KOPT-K1 (cell line): ENCODE data around the gene SPDYE16.
A peak's percentile ranks its signal among the peaks of the same experiment; 100 is the strongest.
"Not testable (repeated sequence)": the region's sequence is repeated elsewhere in the genome, so short reads cannot be mapped to it uniquely, and the experiment has no call there.

Experiments used
- H3K27ac ChIP-seq: fragments of 200-600 bp; sonication (generic); 2 replicates; pipeline ENCODE4 v1.5.1; 2016; ENCODE audit warnings: antibody characterized with exemption, mild to moderate bottlenecking, low read depth, low read length; ENCODE audit not compliant: poor library complexity, severe bottlenecking
- H3K36me3 ChIP-seq: fragments of 200-600 bp; sonication (generic); 2 replicates; pipeline ENCODE4 v1.5.1; 2017; ENCODE audit warnings: antibody characterized with exemption, mild to moderate bottlenecking, low read length, moderate library complexity; ENCODE audit not compliant: insufficient read depth
- H3K9me3 ChIP-seq: fragments of 200-600 bp; sonication (generic); 2 replicates; pipeline ENCODE4 v1.5.1; 2017; ENCODE audit warnings: antibody characterized with exemption, low read length, mild to moderate bottlenecking; ENCODE audit not compliant: insufficient read depth, poor library complexity, severe bottlenecking

Gene SPDYE16

GRCh38 chr7:76499924-76500241 is 43.2 kb downstream of the SPDYE16 start:
- H3K9me3 ChIP-seq, H3K27ac ChIP-seq, H3K36me3 ChIP-seq: not testable (repeated sequence)

- not testable (repeated sequence) for H3K9me3 ChIP-seq, H3K36me3 ChIP-seq, H3K27ac ChIP-seq
Observed at GRCh38 chr7:76499201-76499923, 43.7 kb downstream of the SPDYE16 start.

GRCh38 chr7:76498583-76499200 is 44.4 kb downstream of the SPDYE16 start:
- H3K9me3 ChIP-seq, H3K27ac ChIP-seq, H3K36me3 ChIP-seq: not testable (repeated sequence)

DNA sequence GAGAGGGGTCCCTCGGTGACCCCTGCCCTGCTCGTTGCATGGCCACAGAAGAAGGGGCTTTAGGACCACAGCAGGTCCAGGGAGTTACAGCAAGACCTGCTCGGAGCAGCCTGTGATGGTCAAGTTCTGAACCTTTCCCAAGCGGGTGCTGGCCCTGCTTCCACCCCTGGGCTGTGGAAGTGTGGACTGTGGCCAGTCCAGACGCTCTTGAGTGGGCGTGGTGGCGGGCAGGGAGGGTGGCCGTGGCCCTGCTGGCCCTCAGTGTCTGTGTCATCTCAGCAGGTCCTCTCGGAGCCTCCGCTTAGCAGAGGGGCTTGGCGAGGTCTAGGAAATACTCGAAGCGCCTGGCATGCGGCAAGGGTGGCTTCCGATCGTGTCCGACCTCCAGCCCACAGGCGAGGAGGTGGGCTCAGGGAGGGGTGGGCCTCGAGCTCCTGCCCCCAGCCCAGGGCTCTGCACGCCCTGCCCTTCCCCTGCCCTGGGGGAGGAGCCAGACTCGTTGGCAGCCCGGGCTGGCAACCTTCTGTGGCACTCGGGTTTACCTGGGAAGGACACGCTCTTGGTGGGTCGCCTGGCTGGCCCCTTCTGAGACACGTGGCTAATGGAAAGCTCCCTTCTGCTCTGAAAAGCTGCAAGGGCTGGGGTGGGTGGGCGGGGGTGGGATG is 45.0 kb downstream of the SPDYE16 start:
- H3K9me3 ChIP-seq, H3K27ac ChIP-seq, H3K36me3 ChIP-seq: not testable (repeated sequence)

- H3K36me3 ChIP-seq, H3K27ac ChIP-seq, H3K9me3 ChIP-seq: not testable (repeated sequence)
Observed at GRCh38 chr7:76495717-76496116, 47.4 kb downstream of the SPDYE16 start.

- H3K9me3 ChIP-seq, H3K27ac ChIP-seq, H3K36me3 ChIP-seq: not testable (repeated sequence)
Observed at GRCh38 chr7:76492139-76492538, 51.0 kb downstream of the SPDYE16 start.

GRCh38 chr7:76487969-76488368 is 55.1 kb downstream of the SPDYE16 start:
- not testable (repeated sequence) for H3K27ac ChIP-seq, H3K9me3 ChIP-seq, H3K36me3 ChIP-seq

- H3K36me3 ChIP-seq, result peaks cover 12% of the 10 kb centered on the region; the same call in 1 of the 2 replicates
- H3K27ac ChIP-seq, H3K9me3 ChIP-seq: not testable (repeated sequence)
Observed at GRCh38 chr7:76486618-76487017, 56.5 kb downstream of the SPDYE16 start.

DNA sequence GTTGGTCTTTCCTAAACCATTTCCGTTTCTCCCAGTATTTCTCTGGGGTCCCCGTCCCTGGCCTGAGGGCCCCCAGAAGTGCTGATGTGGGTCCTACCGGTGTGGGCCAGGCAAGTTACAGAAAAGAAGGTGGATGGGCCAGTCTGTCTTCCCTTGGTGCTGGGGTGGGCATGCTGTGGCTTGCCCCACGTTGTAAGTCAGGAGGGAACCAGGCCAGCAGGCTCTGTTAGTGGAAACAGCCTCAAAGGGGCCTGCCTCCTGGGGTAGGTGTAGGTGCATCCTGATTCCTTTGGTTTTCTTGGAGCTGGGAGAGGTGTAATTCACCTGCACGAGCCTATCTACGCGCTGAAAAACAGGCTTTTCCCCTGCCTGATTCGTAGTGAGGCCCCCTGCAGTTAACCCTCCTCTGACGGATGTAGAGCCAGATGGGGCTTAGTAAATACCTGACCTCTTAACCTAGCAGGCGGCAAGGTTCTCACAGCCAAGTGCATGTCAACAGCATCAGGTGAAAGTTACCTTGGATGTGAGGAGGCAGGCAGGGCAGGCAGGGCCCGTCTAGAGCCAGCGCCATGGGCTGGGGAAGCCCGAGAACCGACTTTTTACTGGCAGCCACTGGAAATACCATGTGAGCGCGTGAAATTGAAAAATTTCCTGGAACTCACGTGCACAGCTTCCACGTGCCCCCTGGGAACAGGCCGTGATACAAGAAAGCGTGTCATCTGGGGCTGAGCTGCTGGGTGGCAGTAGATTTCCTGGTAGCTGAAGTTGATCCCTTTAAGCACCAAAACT is 57.1 kb downstream of the SPDYE16 start:
- Histone ChIP-seq H3K27ac (peak overlapping the region; percentile 64), H3K36me3 (peaks cover 13% of the 10 kb centered on the region; the same call in 1 of the 2 replicates)
- not testable (repeated sequence) for H3K9me3 ChIP-seq

GRCh38 chr7:76484456-76484855 is 58.6 kb downstream of the SPDYE16 start:
- peaks cover 22% of the 10 kb centered on the region; the same call in 1 of the 2 replicates for H3K36me3 ChIP-seq
- not testable (repeated sequence) for H3K9me3 ChIP-seq, H3K27ac ChIP-seq

- peaks cover 22% of the 10 kb centered on the region; the same call in 1 of the 2 replicates for H3K36me3 ChIP-seq
Observed at GRCh38 chr7:76483081-76483480, 60.0 kb downstream of the SPDYE16 start.

DNA sequence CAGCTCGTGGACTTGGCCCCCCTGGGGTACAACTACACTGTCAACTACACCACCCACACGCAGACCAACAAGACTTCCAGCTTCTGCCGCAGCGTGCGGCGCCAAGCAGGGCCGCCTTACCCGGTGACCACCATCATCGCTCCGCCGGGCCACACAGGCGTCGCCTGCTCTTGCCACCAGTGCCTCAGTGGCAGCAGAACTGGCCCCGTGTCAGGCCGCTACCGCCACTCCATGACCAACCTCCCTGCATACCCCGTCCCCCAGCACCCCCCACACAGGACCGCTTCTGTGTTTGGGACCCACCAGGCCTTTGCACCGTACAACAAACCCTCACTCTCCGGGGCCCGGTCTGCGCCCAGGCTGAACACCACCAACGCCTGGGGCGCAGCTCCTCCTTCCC is 60.4 kb downstream of the SPDYE16 start:
- H3K27ac ChIP-seq, H3K9me3 ChIP-seq: not testable (repeated sequence)
- H3K36me3 ChIP-seq, result peaks cover 22% of the 10 kb centered on the region; the same call in 1 of the 2 replicates

More at GRCh38 chr7:76483081-76483480, 60.0 kb downstream of the SPDYE16 start:
- H3K9me3 ChIP-seq, H3K27ac ChIP-seq: not testable (repeated sequence)
